Measurements from ENCODE around the gene DLG2. TPM values are rescaled to one million over a fixed set of nuclear protein-coding genes. Genes with fewer than 3 reads are reported as not detected.
"Not testable (repeated sequence)": the region's sequence is repeated elsewhere in the genome, so short reads cannot be mapped to it uniquely, and the experiment has no call there.

DLG2 gene
- total RNA-seq (2014; rRNA removed; shearing (Covaris generic)), result 0.42 and 2.3 TPM in 2 replicates

DNA sequence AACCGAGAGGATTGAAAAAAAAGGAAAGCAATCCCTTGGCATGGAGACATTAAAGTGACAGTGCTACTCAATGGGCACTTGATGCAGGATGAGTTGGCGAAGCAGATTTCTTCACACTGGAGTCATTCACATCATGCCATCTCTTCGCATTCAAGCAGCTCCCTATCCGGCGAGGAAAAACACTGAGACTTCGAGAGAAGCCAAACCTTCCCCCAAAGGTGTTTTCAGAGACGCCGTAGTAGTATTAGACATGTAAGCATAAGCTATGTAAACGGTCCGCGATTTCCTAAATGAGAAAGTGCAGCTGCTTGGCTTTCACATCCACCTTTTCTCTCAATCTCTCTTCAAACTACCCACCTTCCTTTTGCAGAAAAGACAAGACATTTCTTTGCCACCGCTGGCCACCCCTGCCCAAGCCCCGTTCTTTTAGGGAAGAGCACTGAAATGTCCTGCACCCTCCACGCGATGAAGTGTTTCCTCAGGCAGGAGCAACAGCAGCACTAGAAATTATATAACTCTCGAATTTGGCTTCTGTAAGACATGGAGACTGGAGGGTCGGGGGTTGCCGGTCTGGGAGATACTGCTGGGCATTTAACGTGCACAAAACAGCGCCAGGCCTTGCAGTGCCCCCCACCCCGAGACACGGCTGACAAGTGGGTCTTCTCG lies at the start of gene DLG2:
DLG2 (minus strand) TSS at position 13 of the 666 bp plus-strand sequence.
- DNase-seq (ENCODE audit: low read depth), result peak; percentile 34

DNA sequence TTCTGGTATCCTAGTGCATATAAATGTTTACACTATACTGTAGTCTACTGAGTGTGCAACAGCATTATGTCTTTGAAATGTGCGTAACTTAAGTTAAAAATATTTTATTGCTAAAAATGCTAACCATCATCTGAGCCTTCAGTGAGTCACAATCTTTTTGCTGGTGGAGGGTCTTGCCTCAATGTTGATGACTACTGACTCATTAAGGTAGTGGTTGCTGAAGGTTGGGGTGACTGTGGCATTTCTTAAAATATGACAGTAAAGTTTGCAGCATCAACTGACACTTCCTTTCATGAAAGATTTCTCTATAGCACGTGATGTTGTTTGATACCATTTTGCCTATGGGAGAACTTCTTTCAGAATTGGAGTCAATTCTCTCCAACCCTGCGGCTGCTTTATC lies 46.2 kb upstream of the DLG2 start:
- no peak for DNase-seq (ENCODE audit: low read depth)

DNA sequence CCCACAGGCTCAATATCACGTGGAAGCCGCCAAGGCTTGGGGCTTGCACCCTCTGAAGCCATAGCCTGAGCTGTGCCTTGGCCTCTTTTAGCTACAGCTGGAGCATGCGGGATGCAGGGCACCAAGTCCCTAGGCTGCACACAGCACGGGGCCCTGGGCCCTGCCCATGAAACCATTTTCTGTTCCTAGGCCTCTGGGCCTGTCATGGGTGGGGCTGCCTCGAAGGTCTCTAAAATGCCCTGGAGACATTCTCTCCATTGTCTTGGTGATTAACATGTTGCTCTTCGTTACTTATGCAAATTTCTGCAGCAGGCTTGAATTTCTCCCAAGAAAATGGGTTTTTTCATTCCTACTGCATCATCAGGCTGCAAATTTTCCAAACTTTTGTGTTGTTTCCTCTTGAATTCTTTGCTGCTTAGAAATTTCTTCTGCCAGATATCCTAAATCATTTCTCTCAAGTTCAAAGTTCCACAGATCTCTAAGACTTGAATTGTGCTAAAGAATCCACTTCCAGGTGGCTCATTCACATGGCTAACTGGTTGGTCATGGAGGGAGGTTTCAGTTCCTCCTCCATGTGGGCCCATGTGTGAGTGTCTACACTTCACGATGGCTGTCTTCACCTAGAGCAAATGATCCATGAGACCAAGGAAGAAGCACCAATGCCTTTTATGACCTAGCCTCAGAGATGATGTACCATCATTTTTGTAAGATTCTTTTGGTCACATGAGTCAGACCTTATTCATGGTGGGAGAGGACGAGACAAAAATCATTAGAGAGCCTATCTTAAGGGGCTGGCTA lies 45.2 kb upstream of the DLG2 start:
- no peak for DNase-seq (ENCODE audit: low read depth)

DNA sequence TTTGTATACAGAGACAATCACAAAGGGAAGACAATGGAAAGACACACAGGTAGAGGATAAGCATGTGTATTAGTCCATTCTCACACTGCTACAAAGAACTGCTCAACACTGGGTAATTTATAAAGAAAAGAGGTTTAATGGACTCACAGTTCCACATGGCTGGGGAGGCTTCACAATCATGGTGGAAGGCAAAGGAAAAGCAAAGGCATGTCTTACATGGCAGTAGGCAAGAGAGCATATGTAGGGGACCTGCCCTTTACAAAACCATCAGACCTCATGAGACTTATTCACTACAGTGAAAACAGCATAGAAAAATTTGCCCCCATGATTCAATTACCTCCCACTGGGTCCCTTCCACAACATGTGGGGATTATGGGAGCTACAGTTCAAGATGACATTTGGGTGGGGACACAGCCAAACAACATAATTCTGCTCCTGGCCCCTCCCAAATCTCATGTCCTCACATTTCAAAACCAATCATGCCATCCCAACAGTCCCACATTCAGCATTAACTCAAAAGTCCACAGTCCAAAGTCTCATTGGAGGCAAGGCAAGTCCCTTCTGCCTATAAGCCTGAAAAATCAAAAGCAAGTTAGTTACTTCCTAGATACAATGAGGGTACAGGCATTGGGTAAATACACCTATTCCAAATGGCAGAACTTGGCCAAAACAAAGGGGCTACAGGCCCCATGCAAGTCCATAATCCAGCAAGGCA lies 44.0 kb upstream of the DLG2 start:
- not testable (repeated sequence) for DNase-seq (ENCODE audit: low read depth)

DNA sequence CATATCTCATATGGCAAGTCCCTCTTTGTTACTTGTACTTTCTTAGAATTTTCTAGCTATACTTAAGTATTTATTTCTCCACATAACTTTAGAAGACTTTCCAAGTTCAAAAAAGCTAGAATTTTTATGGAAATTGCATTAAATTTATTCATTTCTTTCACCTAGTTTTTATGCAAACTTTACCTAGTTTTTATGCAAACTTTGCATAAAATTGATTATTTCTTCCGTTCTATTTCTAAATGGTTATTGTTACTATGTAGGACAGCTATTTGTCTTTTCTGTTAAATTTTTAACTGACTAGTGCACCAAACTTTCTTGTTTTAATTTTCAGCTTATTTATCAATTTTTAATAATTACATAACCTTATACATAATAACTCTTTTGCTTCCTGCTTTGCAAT lies 41.0 kb upstream of the DLG2 start:
- no peak for DNase-seq (ENCODE audit: low read depth)

DNA sequence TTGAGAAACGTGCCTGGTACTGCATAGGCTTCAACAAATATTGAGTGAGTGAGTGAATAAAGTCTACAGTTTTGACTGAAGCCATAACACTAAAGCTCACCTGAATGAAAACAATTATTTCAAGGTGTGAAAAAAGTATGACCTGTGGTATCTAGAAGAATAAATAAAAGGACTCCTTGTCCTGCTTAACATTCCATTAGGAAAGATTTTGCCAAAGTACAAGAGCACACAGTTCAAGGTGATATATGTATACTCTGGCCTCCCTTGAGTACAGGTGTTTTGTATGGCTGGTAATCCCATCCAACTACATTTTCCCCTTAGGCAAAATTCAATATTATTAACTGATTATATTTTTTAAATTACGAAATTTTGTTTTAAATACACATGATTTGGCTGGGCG lies 39.5 kb upstream of the DLG2 start:
- DNase-seq (ENCODE audit: low read depth), result no peak

DNA sequence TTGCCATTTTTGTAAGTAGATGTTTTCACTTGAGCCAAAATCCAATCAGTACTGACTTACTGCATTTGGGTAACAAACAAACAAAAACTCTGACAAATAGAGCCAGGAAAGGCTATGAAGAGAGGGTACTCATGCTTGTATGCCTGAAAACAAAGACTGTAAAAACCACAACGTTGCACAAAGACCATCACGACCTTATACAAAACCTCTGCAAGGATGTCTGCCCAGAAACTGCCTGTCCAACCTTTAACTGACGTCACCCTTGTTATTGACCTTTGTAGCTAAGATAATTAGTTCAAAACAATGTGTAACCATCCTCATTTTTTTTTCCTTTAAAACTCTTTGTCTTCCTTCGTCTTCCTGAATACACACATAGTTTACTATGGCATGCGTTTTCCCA lies 38.6 kb upstream of the DLG2 start:
- no peak for DNase-seq (ENCODE audit: low read depth)

DNA sequence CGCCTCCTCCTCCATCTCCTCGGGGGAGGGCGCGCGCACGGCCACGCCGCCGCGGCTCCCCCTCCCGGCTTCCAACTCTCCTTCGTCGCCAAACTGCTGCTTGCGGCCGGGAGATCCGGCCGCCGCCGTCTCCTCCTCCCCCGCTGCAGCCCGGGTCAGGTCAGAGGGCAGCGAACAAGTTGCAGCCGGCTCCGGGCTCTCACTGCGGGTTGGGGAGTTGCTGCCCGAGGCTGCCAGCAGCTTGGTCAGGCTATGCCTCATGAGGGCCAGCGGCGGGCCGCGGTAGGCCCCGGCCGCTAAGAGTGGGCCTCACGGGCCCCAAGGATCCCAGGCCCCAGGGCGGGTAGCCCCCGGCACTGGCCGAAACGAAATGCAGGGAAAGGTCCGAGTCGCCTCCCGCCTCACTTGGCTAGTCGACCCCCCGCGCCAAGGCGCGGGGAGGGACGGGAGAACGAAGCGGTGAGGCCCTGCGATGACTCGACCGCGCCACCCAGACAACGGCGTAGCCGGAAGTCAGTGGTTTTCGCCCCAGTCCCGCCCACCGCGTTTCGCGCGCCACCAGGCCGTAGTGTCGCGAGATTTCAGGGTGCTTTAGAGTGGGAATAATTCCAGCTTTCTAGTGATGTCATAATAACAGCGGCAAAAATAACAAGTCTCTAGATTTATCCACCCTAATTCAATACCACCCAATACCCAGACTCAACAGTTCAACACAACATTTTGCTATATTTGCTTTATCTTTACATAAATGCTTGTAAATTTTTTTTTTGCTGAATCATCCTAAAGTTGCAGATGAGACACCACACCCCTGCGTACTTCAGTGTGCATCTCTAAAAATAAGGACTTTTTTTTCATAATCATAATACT lies 37.7 kb upstream of the DLG2 start, which contains the start of gene CREBZF:
CREBZF (minus strand) TSS at position 515 of the 867 bp plus-strand sequence; CDS start at position 261, 254 bp downstream.
- DNase-seq (ENCODE audit: low read depth), result peak; percentile 96

DNA sequence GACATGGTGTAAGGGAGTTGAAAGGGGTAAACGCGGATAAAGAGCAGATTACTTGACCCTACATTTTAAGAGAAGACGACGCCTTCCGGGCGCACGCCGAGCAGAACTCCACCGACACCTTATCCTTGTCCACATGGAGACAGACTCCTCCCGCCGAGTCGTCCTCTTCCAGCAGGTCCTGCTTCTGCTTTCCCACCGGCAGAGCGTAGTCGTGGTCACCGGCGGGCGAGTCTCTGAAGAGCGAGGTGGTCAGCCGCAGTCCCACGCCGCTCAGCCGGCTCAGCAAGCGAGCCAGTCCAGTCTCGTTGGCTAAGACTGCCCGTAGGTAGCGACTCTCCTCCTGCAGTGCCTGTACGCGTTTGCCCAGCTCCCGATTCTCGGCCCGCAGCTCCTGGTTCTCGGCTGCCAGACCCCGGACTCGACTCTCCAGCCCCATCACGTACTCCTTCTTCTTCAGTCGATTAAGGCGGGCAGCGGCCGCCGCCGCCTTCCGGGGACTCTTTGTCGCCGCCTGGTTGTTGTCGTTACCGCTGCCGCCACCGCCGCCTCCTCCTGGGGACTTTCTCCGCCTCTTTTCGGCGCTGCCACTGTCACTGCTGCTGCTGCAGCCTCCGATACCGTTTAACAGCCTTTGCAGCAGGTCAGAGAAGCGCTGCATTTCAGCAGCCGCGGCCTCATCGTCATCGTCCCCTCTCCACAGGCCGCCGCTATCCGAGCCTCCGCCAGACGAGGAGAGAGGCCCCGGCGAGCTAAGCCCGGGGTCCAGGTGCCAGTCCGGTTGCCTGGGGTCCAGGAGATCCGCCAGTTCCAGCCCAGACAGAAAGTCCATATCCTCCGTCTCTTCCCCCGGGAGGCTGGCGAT lies 36.8 kb upstream of the DLG2 start:
- DNase-seq (ENCODE audit: low read depth), result peak; percentile 63

DNA sequence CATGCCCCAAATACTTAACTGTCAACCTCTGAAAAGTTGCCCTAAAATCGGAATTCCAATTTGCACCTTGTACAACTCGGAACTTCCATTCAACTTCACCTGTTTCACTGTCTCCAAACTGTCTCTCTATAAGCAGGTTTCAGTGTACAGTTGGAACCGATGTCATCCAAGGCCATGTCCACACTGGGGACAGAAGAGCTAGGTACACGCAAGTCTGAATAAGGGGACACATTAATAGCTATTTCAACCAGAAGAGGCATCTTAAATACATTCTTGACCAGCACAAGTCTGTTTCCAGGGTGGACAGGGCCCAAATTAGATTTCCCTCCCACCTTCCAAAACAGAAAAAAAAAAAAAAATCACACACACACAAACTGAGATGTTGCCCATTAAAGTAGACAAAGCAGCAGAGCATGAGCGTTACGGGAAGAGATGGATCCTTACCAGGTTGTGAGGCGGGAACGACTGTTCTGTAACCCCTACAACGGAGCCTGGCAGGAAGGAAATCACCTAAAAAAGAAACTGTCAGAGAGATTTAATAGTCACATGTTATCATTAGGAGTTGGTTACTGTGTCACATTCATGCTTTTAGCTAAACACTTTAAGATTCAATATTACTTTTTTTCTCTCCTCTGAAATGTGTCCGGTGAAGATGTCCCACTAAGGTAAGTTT lies 36.1 kb upstream of the DLG2 start:
- no peak for DNase-seq (ENCODE audit: low read depth)

DNA sequence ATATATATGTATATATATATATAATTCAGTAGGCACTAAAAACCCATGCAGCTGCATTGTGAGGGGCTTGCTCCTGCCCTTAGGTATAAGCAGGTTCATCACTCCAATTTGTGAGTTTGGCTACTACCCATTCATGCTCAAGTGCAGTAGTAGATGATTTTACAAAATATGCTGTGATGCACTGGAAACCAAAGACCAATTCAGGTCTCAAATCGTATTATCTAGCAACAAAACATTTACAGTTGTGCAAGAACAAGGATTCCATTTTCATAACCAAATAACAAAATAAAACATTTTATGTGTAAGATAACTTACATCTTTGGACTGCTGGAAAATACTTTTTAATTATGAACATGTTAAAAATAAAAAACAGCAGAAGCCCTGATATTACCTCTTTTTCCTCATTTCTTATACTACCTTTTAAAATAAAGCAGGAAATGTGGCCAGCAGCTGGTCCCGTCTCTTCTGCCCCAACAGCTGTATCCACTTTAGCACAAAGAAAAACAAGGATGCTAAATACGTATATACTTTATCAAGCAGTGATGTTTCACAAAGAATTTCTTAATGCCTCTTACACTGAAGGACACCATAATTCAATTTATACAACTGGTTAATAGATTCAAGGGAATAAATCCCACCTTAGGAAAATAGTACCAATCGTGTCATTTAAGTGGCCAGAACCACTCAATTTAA lies 35.0 kb upstream of the DLG2 start:
- DNase-seq (ENCODE audit: low read depth), result no peak

DNA sequence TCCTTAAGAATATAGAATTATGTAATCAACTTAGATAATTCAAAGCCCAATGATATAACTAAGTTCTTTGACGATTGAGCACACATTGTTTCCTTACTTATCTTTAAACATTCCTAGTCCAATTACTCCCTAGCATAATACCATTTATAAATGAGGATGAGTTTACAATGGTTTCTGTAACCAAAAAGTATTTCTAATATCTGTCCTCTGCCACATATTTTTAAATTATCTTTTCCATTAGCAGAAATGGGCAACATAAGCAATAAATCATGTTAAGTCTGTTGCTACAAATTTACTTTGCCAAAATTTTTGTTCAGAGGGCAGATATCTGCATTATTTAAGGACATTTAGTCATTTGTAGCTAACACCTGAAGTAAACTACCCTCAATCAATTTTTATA lies 31.0 kb upstream of the DLG2 start:
- no peak for DNase-seq (ENCODE audit: low read depth)

DNA sequence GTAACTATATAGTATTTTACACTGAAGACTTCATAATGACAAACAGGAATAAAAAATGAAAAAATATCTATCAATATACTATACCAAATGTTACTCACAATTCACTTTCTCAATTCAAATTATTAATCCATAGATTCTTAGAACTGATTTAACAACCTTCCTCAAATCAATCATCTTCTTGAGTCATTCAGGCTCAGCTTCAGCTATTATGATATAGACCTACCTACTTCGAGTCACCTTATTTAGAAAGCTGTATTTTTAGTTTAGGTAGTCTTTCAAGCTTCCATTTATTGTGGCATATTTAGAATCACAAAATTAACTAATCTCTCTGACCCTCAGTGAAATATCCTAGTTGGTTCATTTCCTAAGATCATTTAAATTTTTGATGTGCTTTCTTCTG lies 29.6 kb upstream of the DLG2 start:
- no peak for DNase-seq (ENCODE audit: low read depth)

DNA sequence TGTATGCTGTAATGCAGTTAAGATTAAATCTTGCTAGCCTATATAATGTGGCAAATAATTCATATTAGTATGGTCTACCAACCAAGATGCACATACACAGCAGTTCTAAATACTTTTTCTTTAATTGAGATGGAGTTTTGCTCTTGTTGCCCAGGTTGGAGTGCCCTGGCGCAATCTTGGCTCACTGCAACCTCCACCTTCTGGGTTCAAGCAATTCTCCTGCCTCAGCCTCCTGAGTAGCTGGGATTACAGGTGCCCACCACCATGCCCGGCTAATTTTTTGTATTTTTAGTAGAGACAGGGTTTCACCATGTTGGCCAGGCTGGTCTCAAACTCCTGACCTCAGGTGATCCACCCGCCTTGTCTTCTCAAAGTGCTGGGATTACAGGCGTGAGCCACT lies 27.2 kb upstream of the DLG2 start:
- DNase-seq (ENCODE audit: low read depth), result not testable (repeated sequence)

DNA sequence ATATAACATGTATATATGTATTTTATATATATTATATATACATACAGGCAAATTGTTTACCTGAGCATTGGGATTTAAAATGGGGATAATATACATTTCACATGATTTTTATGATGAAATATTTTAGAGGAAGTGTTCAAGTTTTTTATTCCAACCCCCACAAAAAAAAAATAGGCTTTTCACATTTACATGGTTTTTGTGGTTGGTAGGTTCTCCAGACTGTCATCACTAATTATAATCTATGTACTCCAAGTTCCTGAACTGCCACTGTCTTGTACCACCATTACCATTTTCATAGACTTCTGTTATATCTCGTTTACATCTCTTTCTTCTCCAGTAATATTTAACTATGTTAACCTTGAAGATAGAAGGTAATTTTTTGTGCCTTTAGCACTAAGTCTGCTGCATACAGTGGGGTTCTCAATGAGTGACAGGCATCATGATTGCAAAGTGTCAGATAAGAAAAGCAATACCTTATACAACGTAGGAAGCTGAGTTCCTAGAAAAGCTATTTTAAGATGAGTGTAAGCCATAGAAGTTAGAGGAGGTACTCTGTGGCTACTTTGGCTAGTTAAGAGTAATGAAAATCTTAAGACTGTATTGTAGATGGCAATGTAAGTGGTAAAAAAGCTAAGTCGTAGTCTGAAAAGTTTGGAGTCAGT lies 25.8 kb upstream of the DLG2 start:
- DNase-seq (ENCODE audit: low read depth), result no peak

DNA sequence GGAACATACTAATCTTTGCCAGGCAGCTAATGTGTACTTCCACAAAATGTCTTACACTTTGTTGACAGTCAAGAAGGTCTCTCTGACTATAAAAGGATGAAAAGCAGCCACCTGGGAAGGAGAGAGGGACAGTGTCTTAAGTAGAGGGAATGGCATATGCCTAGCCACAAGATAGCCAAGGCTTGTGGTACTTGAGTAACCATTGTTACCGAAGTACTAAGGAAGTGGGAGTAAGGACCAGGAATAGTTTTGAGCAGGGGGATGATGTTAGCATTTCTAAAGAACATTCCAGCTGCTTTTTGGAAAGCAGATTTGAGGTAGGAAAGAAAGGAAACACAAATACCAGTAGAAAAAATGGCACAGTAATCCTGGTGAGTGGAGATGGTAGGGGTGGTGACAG lies 24.0 kb upstream of the DLG2 start:
- no peak for DNase-seq (ENCODE audit: low read depth)

DNA sequence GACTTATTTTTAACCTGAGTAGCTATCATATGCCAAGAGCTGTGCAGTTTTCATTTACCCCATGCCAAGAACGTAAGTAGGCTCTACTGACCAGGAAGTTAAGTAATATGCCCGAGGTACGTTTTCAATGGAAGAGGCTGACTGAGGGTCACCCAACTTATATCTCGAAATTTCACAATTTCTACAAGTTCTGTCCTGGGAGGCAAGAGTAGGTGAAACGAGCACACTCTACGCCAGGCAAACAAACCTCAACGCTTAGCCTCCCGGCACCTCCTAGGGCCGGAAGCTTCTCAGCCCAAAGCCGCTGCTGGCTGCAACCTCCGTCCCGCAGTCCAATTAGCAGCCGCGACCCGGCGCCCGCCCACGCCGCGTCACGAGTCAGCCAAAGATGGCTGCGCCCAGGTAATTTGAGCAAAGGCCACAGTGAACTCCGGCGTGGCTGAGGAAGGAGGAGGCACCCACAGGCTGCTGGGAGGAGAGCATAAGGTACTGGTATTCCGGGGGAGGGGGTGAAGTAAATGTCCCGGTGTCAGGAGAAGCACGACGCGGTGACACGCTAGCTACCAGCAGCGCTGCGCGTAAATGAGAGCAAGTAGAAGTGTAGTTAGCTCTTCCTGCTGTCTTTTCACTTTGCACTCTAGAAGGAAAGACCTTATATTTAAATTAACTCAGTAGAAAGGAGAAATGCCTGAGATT lies 20.6 kb upstream of the DLG2 start, which contains the start of gene TMEM126A:
TMEM126A (plus strand) TSS at position 364 of the 696 bp plus-strand sequence. CDS start 2,289 bp downstream, outside the sequence.
- peak; percentile 93 for DNase-seq (ENCODE audit: low read depth)

DNA sequence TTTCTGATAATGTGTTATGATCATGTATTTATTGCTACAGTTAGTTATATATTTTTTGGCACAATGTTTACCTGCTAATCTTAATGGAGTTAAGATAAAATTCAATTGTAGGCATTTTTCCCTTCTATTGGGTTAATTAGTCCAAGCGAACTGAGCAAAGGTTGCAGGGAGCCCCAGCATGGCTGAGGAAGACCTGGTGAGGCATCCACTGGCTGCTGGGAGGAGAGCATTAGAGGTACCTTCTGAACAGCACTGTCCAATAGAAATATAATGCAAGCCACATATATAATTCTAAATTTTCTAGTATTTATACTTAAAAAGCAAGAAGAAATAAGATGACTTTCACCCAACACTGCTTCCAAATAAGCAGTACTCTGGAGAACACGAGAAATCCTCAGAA lies 19.9 kb upstream of the DLG2 start:
- no peak for DNase-seq (ENCODE audit: low read depth)
